GM12872 (cell line): ENCODE results near the gene TDRD7.

ENCODE experiments used
- TF ChIP-seq, protein P1 (sequence below): IDR thresholded peaks from 3 replicates; pipeline ENCODE4 v1.5.1; 2011; ENCODE audit warnings: low read depth, mild to moderate bottlenecking, low read length, moderate library complexity; ENCODE audit not compliant: insufficient read depth

TDRD7 gene

DNA sequence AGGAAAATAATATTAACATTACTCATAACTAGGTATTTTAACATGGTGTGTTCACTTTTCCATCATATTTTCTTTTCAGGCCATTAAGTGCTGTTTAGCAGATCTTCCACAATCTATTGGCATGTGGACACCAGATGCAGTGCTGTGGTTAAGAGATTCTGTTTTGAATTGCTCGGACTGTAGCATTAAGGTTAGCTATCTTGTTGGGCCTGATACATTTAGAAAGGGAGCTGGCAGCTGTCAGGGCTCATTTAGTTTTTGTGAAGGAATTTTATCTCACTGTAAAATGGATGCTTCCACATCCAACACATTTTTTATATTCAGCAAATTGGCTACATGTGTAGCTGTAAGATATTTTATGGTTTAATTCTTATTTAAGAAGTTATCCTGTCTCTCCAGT, 68.9 kb downstream of the TDRD7 start:
- TF ChIP-seq, protein P1, sequence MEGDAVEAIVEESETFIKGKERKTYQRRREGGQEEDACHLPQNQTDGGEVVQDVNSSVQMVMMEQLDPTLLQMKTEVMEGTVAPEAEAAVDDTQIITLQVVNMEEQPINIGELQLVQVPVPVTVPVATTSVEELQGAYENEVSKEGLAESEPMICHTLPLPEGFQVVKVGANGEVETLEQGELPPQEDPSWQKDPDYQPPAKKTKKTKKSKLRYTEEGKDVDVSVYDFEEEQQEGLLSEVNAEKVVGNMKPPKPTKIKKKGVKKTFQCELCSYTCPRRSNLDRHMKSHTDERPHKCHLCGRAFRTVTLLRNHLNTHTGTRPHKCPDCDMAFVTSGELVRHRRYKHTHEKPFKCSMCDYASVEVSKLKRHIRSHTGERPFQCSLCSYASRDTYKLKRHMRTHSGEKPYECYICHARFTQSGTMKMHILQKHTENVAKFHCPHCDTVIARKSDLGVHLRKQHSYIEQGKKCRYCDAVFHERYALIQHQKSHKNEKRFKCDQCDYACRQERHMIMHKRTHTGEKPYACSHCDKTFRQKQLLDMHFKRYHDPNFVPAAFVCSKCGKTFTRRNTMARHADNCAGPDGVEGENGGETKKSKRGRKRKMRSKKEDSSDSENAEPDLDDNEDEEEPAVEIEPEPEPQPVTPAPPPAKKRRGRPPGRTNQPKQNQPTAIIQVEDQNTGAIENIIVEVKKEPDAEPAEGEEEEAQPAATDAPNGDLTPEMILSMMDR = no peak

DNA sequence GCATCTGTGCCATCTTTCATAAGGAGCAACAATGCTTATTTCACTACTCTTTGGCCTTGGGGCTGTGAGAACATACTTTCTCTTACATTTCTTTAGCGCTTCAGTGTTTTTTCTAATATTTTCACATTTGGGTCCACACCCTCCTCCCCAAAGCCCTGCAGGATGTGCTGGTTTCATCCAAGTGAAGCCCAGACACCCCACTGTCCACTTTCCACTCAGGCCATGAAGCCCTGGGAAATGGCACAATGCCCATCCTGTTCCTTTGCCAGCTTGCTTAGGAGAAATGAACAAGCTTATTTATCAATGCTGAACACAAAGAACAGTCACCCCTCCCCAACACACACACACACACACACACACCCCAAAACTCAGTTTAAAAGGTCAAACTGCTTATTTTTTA, 72.2 kb downstream of the TDRD7 start:
- TF ChIP-seq, protein P1 = no peak

DNA sequence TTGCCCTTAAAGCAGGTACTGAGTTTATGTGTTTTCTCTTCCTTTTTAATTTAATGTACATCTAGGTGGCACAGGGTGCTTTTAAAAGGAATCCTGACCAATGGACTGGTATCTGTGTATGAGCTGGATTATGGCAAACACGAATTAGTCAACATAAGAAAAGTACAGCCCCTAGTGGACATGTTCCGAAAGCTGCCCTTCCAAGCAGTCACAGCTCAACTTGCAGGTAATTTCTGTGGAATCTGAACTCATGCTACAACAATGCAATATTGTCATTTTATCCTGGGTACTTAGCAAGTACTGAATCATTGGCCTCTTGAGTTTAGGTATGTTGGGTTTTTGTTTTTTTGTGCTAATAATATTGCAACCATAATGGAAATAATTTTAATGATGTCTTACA, 75.2 kb downstream of the TDRD7 start:
- TF ChIP-seq, protein P1 = peak; percentile 33; the same call in 1 of the 3 replicates

DNA sequence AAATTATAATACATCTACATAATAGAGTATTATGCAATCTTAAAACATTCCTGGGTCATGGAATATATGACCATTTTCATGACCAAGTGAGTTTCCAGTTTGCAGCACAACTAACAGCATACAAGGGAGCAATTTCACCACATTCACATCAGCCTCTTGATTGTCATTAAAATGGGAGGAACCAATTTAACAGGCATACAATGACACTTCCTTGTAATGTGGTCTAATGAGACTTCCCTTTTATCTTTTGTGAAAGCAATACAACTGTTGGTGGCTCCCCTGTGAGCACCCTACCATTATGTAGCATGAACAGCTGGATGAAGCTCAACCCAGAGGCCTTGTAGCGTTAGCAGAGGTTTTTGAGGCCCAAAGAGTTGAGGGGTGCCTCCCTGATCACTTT, 76.0 kb downstream of the TDRD7 start:
- TF ChIP-seq, protein P1 = no peak

DNA sequence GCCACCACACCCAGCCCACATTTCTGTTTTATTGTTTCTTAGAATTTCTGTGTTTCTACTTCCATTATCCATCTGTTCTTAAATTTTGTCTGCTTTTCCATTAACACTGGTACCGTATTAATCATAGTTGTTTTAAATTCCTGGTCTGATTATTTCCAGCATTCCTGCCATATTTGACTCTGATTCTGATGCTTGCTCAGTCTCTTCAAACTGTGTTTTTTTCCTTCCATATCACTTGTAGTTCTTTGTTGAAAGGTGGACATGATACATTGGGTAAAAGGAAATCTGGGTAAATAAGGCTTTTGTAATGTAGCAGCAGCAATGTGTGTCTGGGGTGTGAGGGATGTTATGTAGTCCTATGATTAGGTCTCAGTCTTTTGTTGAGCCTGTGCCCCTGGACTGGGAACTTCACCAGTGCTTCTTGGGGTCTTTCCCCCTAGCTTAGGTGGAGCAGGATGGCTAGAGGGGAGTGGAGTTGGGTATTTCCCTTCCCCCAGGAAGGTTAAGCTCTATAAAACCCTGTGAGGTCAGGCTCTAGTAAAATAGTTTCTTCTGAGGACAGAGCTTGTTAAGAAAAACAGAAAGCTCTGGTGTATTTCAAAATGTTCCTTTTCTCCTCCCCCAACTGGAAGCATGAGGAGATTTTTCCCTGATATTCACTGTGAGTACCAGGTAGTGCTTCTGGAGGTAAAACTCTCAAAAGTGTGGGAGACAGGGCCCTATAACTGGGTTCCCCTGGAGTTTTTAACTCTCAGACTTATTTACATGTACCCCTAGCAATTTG, 79.5 kb downstream of the TDRD7 start:
- TF ChIP-seq, protein P1 = no peak

DNA sequence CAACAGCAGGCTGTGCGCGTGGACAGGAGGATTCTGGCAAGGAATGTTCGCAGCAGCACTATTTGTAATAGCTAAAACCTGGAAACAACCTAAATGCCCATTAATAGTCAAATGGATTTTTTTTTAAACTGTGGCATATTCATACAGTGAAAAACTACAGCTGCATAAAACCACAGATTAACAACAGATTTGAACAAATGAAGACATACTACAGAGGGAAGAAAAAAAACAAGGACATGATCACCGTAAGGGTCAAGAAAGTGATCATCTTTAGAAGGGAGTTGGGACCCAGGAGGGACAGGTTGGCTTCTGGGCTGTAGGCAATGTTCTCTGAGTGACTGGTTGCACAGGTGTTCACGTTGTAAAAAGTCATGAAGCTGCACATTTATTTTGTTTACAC, 88.4 kb downstream of the TDRD7 start:
- TF ChIP-seq, protein P1 = no peak

DNA sequence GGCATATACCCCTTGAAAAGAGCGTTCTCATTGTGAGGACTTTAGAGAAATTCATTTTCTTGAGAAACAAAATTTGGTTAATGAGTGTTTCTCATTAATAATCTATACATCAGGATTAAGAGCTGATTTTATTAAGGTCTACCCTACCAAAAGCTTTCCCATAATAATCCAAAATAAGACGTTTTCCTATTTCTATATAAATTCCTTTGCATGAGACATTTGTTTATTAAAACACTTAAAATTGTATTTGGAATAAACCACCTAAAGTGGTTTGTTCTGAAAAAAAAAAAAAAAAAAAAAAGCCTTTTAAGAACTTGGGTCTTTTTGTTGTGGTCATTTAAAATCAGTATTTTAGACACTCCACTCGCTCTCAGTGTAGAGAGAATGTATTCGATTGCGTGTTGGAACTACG, 88.9 kb downstream of the TDRD7 start:
- TF ChIP-seq, protein P1 = no peak
